Dermis microvascular lymphatic vessel endothelial cell (primary cell): ENCODE results near the gene IGF1R. TPM values are rescaled to one million over a fixed set of nuclear protein-coding genes. Genes with fewer than 3 reads are reported as not detected.

Experiments
- DNase-seq, 2 donors: peaks; one replicate each; pipeline versions ENCODE4 v3.0.0 to v3.0.0-alpha.2; 2010; ENCODE audit warnings: low read depth in 2 of 2
- total RNA-seq: library from RNA; depleted of rRNA; stranded (reverse); fragments of >200 nt; gene quantifications from 2 replicates; pipeline ENCODE4 v1.2.1, GENCODE V29; 2014

Gene IGF1R
- total RNA-seq, 1 donor from 2014 or later: 13.5 TPM

DNA sequence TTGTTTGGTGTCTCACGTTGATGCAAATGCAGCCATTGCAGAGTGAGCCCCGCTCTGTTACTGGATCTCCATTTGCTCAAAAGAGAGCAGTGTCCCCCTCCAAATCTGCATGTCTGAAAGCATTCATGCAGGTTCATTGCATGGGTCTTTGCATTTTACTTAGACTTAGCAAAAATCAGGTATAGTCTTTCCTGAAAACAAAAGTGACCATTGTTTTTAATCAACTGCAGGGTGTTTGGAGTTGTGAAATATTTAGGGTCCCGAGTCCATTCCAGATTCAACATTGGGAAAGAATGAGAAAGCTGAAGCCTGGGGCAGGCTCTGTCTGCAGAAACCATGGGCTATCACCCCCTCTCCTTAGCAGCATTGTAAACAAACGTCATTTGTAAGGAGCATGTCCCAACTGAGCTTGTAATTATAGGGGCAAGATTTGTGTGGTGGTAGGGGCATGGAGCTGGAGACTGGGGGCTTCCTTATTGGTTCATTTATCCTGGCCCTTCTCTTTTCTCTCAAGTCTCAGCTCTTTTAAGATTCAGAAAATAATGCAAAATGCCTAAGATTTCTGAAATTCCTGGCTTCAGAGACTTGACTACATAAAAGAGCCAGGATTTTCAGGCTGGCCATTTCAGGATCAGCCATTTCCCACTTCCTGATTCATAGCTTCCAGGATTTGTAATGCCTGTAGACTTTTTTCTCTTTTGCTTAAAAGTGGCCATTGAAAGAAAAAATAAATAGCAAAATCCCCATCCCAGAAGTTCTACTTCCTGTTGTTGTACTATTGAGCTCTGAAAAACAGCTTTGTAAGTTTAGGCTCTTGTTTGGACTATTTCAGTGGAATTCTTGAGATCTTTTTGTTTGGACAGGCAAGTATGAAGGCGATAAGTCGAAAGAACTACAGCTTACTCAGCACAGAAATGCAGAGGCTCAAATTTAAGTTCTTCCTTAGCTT is 23.0 kb downstream of the IGF1R start:
- peak in 1 of 2 donors; percentile 81 for DNase-seq

DNA sequence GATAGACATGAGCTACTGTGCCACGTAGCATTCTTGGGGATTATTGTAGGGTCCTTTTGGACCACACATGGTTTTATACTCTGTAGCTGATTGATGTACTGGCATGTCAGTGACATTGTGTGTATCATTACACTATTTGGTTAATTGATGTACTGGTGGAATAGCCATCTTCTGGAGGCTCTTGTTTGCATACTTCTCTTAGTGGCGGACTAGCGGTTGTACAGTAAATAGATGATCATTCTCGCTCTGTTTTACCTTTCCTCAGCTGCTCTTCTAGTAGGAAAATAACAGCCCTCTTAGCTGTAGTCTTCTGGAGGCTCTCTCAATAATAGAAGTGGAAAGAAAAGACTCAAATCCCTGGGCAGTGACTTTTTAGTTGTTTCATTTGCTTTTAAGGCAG is 24.8 kb downstream of the IGF1R start:
- DNase-seq: no peak

DNA sequence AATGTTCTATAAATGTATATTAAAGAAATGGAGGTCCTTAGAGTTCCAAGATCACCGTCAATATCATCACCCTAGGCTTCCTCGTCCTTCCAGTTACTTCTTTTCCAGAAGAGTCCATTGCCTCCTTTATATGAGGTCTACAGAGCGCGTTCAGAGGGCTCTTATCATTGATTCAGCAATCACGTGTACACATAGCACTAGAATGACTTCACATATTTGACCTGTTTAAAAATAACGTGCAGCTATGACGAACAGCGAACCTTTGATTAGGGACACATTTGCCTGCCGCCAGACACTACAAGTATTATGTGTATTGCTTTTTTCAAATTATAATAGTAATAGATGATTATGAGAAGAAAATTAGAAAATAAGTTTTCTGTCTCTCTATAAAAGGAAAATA is 26.0 kb downstream of the IGF1R start:
- DNase-seq: no peak

DNA sequence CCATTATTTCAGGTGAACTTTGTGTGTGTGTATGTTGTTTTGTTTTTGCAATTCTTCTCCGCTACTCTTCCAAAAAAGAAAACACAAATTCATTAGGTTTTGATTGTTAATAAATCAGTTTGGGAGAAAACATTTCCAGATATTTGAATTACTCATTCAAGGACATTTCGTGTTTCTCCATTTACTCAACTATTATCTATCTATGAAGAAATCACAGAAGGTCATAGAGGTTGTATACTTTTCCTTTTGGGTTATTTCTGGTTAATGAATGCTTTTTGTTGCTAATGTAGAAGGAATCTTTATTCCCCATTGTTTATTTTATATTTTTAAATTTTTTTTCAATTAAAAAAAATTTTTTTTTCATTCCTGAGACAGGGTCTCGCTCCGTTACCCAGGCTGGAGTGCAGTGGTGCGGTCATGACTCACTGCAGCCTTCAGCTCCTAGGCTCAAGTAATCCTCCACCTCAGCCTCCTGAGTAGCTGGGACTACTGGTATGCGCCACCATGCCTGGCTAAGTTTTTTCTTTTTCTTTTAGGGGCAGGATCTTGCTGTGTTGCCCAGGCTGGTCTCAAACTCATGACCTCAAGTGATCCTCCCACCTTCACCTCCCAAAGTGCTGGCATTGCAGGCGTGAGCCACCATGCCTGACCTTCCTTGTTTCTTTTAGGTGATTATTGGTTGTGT is 28.4 kb downstream of the IGF1R start:
- no peak for DNase-seq

DNA sequence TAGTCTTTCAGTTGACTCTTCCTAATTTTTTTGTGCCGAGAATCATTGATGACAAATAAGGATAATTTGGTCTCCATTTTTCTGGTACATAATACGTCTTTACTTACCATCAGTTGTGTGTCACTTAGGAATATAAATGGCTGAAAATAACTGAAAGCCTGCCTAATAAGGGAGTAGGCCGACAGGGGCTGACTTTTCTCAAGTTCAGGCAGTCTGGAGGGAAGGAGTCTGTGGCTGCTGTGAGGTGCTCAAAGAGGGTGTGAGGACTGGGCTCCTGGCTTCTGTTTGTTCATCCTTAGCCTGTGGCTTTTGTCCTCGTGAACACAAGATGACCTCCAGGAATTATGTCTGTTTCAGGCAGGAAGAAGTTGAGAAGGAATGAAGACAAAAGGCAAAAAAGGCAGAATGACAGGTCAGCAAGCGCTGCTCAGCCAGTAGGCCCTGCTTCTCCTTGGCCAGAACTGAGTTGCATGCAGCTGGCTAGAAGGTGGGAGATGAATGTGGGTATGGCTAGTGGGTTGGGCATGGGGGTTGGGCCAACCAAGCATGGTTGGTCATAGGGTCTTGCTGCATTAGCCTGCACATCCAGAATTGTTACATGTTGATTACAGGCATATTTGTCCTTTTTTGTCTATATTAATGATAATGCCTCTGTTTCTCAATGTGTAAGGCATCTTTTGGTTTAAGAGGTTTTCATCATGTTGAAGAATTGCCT is 29.2 kb downstream of the IGF1R start:
- no peak for DNase-seq

DNA sequence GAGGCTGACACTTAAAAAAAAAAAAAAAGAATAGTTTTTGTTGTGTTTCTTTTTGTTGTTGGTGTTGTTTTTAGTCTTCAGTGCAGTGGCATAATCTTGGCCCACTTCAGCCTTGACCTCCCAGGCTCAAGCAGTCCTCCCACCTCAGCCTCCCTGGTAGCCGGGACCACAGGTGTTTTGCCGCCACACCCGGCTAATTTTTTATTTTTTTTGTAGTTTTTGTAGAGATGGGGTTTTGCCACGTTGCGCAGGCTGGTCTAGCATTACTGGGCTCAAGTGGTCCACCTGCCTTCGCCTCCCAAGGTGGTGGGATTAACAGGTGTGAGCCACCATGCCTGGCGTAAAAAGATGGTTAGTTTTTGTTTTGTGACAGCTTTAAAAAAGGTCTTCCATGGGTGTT is 30.1 kb downstream of the IGF1R start:
- DNase-seq: no peak

DNA sequence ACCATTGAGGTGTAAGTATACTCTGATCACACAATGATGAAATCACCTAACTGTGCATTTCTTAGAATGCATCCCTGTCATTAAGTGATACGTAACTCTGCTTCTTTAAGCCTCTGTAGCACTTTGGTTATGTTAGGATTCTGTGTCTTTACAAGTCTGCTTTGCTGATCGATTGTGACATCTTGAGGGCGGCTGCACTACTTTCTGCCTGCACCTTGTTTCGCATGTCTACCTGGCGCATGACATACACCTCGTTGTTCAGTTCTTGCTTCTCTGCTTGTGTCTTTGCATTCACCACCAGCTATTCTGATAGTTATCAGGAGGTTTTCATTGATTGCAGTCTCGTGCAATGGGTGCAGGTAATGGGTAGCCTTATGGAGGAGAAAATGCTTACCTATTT is 32.7 kb downstream of the IGF1R start:
- no peak for DNase-seq

DNA sequence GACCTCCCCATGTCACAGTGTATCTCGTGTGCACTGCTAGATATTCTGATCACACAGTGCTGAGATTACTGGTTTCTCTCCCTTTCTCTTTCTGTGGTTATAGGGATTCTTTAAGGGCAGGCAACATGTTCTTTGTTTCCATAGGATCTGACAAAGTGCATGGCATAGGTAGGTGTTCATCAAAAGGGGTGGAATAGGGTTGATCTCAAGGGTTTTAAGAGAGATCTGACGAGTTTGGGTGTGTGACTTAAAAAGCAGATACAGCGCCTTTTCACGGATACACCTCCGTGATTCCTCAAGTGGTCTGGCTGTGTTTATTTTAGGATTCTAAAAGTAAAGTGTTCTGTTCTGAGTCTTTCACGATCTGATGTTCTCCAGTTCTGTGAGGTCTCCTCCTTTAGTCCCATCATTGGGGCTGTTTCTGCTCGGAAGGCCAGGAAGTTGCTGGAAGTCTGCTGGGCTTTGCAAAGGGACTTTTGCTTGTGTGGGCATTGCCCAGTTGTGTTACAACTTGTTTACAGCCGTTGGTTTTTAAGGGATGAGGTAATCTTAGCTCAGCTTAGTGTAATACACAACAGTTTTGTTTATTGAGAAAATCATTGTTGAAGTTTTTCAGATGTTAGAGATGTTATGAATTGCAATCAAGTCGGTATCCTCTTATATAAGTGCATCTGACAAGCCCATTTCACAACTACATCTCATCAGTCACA is 34.8 kb downstream of the IGF1R start:
- peak in 1 of 2 donors; percentile 19 for DNase-seq

DNA sequence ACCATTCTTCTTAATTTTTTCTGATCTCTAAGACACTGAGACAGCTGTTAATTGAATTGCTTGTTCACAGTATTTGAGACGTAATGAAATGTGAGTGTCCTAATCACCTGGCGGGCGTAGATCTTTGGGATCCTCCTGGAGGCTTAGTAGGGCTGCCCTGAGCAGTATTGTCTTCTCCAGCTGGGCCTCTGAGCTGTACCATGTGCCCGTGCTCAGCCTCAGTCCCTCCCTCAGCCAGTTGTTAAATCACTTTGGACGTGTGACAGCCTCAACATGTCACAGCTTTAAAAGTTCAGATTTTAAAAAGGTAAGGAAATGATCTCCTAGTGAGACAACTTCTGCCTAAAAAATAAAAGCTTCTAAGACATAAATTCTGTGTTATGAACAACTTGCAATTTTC is 35.5 kb downstream of the IGF1R start:
- no peak for DNase-seq

DNA sequence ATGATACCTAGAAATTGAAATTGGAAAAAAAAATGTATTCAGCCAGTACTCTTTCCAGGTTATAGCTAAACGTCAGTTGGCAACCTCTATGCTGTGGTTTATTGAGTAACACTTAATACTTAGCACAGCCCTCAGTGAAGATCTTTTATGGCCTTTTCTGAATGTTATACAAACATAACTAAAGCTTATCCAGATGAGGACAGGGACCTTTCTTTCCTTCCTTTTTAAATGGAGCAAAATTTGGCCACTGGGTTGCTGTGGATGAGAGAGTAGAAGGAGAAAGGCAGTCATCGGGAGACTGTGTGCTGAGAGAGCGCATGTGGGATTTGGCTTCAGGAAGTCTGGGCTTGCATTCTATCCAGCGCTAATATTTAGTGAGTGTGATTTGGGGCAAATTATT is 36.1 kb downstream of the IGF1R start:
- DNase-seq: no peak

DNA sequence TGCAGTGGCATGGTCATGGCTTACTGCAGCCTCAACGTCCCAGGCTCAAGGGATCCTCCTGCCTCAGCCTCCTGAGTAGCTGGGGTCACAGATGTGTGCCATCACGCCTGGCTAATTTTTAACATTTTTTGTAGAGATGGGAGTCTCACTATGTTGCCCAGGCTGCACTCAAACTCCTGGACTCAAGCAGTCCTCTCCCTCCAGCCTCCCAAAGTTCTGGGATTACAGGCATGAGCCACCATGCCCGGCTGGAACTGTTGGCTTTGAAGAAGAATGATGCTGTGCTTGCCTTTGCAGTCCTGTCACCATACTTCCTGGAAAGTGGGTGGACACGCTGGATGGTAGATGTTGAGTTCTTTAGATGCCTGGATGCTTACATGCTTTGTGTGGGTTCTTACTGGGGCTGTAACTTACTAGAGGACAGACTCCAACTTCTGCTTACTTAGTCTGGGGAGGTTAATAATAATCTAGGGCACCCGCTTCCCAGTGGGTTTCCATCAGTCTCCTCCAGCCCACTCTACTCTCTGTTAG is 36.7 kb downstream of the IGF1R start:
- DNase-seq: no peak

DNA sequence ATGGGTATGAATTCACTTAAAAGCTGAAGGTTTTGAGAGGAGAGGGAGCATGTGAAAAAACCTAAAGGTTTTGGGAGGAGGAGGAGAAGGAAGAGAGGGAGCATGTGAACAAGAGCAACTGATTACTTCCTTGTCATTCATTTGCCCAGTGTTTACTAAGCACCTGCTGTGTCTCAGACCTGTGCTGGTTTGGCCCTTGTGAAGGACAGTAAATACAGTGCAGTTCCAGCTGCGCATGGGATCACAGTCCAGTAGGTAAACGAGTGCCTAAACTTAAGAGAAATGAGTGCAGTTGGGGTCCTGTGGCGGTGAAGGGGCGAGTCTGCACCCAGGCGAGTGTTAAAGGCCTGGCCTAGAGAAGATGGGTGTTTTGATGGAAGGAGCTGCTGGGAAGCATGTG is 38.6 kb downstream of the IGF1R start:
- no peak for DNase-seq

DNA sequence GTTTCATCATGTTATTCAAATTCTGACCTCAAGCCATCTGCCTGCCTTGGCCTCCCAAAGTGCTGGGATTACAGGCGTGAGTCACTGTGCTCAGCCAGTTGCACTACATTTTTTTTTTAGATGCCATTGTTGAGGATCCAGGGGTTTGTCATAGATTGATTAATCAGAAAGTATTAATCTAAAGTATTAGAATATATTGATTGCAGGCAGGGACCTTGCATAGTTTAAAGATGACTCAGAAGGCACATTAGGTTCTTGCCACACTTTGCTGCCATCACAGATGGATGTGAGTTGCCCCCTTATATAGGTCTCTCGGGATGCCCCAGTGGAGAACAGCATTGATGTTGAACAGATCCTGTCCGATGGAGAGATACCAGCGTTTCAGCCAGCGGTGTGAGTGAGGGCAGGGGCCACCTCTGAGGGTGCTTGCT is 41.1 kb downstream of the IGF1R start:
- DNase-seq: no peak

DNA sequence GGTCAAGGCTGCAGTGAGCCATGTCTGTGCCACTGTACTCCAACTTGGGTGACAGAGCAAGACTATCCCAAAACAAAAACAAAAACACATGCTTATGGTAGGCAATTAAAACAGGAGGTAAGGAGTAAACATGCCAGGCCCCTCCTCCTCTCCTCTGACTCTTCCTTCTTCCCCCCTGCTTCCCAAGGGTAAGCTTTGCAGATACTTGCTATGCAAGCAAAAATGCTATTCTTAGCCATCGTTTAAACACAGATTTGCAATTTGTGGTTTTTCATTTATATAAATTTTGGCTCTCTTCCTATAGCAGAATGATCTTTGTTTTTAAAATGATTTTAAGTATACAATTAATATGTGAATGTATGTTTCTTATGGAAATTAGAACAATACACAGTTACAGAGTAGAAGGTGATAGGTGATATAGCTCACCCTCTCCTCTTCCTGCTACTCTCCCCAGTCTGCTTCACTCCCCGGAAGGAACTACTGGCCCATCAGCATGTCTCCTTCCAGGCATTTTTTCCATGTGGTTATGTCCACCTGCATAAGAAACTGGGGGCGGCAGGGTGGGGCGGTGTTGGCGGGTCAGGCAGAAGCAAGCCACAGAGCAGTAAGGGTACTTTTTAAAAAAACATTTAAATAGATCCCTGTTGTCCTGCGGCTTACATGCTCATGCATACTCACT is 42.1 kb downstream of the IGF1R start:
- no peak for DNase-seq

DNA sequence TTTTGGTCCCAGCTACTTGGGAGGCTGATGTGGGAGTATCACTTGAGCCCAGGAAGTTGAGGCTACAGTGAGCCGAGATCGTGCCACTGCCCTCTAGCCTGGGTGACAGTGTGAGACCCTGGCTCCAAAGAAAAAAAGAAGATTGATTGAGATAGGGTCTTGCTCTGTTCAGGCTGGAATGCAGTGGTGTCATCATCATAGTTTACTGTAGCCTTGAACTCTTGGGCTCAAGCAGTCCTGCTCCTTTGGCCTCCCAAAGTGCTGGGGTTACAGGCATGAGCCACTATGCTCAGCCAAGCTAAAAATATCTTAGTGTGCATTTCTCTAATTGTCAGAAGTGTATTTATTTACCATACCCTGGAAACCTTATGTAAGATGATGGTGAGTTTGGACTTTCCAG is 43.9 kb downstream of the IGF1R start:
- DNase-seq: no peak

DNA sequence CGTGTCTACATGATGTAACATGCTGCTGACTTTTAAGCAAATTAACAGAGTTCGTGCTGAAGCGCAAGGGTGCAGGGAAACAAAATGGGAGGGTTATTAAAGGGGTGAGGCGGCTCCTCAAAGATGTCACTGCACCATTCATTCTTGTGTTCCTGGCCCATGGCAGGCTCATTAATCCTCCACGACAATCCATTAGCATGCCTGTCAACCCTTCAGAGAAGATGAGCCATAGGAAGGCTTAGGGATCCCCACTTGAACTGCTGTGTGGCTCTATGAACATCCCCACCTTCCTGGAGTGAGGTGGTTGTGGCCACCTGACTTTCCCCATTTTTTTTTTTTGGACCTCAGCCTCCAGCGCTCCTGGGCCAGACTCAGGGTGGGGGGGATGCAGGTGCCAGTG is 45.8 kb downstream of the IGF1R start:
- DNase-seq: no peak

DNA sequence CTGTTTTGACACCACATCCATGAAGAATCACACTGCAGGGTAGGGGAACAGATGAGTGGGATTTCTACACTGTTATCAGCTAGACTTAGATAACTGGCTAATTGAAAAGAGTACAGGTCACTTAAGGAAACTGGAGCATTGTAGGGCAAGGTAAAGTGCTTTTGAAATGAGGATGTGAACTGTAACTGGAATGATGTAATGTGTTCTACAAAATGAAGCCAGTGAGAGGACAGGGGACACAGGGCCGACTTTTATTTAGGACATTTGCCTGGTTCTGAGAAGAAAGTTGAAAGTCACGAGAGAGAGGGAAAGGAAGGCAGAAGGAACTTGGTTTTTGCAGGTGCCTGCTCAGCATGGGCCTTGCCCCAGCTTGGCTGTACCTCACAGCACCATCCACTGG is 50.5 kb downstream of the IGF1R start:
- DNase-seq: no peak

DNA sequence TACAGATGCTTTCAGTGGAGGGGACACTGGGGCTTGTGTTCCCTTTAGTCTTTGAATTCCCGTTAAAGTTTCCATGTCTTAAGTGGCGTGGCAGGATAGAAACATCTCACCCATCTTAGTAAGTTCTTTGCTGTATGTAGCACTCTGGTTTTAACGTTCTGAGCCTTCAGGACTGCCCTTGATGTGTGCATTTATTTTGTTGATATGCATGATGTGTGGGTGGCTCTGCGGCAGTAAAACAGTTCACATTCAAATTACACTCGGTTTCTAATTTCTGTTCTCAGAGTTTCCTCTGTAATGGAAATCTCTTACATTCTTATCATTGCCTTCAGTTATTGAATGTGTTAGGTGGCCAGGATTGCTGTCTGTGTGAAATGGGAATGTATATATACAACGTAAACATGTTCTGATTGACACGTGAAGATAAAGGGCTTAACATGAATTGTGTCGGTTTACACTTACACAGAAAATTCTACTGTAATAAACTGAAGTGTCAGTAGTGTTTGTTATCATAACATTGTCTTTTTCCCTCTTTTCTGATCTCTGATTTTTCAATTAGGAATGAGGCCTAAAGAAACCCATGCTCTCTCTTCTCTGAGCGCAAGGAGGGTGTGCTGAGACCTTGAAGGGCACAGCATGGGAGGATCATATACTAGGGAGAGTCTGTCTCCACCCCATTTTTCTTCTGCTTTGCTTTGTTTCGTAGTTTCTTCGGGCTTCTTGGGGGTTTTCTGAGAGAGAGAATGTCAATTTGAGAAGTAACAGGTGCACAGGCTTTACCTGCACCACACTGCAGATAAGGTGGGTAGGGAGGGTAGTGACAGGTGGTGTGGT is 51.5 kb downstream of the IGF1R start:
- DNase-seq: no peak

DNA sequence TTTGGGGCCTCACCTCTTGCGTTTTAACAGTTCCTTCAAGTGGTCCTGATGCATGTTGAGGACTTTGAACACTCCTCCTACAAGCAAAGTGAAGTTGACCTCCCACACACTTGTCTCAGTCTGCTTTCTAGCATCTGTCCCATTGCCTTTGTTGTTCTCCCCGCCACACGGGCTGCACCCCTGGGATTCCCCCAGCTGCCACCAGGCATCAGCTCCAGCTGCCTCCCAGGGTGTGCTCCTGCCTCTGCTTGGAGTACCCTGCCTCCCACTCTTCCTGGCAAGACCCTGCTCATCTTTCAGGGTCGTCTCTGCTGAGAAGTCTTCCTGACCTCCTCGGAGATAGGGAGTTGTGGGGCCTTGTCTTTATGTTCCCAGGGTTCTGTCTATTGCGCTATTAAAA is 52.2 kb downstream of the IGF1R start:
- DNase-seq: no peak

DNA sequence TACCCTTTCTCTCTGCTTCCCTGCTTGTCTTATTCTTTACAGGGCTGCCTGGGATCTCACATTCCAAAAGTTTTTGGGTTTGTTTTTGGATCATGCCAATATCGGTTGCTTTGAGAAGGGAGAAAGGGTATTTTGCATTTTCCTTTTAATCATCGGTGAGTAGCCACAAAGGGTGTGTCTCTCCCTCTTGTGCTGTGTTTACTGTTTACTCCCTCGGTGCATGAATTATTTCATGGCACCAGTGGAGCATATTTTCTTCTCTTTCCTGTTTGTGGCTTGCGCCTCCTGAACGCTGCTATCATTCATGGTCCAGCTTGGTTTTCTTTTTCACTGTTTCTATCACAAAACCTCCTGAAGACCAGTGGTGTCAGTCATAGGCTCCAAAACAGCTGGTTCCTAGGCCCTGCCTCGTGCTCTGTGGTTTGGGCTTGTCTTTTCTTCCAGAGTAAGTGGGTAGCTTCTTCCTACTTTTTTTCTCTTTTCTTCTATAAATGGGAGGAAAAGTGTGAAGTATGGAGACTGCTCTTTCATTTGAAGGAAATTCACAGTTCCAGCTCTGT is 54.9 kb downstream of the IGF1R start:
- DNase-seq: no peak
